Measurements from ENCODE around the gene RAPGEF1.

GRCh38 chr9:131631306-131631705, 108.6 kb downstream of the RAPGEF1 start:
- TF ChIP-seq CTCF (IDR thresholded peaks at IDR 0.05): no peak
- no peak for TF ChIP-seq POLR2A (IDR thresholded peaks at IDR 0.05; ENCODE audit: low read length)
- no peak for TF ChIP-seq RAD21 (conservative IDR thresholded peaks at IDR 0.05 in 1 of 2, IDR thresholded peaks at IDR 0.05 in 1 of 2)
- TF ChIP-seq PHF8 (IDR thresholded peaks at IDR 0.05; ENCODE audit: borderline replicate concordance, low read depth): no peak
- TF ChIP-seq EHMT2 (IDR thresholded peaks at IDR 0.05; ENCODE audit: low read depth): no peak
- TF ChIP-seq EP300 (IDR thresholded peaks at IDR 0.05): no peak
- no peak for TF ChIP-seq RCOR1 (IDR thresholded peaks at IDR 0.05; ENCODE audit: low read depth, low read length)
- TF ChIP-seq SMC3 (IDR thresholded peaks at IDR 0.05): no peak
- TF ChIP-seq CHD4 (IDR thresholded peaks at IDR 0.05; ENCODE audit: borderline replicate concordance): no peak
- TF ChIP-seq REST (IDR thresholded peaks at IDR 0.05): no peak
- TF ChIP-seq ELK1 (IDR thresholded peaks at IDR 0.05; ENCODE audit: low read depth, low read length): no peak
- TF ChIP-seq HOXA7 (CRISPR knock-in tag; IDR thresholded peaks at IDR 0.05): no peak
